Breast epithelium (tissue), 3 donors: Measurements from ENCODE around the gene MGAM2.

Source experiments
- CTCF ChIP-seq, 3 donors: fragments of 450-650 bp; IDR thresholded peaks; one replicate each; pipeline ENCODE4 v1.5.1; 2016 to 2017; ENCODE audit warnings: antibody characterized with exemption in 3 of 3, mild to moderate bottlenecking in 3 of 3, moderate library complexity in 3 of 3
- POLR2A ChIP-seq: fragments of 450-650 bp; IDR thresholded peaks from one replicate; pipeline ENCODE4 v1.6.1; 2016; ENCODE audit warnings: antibody characterized with exemption, mild to moderate bottlenecking, moderate library complexity

GRCh38 chr7:142249918-142250317 is 138.4 kb downstream of the MGAM2 start:
- no peak for TF ChIP-seq CTCF (IDR thresholded peaks at IDR 0.05)
- TF ChIP-seq POLR2A = no peak
